Ecto neural progenitor cell (in vitro differentiated cells): ENCODE measurements around the gene KCNJ13.
"Not testable (repeated sequence)": the region's sequence is repeated elsewhere in the genome, so short reads cannot be mapped to it uniquely, and the experiment has no call there.

Source experiments
- DNase-seq: peaks from one replicate; pipeline ENCODE4 v3.0.0-alpha.2; 2018; ENCODE audit warnings: low spot score

KCNJ13 gene

GRCh38 chr2:232767866-232768265, 8.5 kb downstream of the KCNJ13 start:
- DNase-seq, result no peak

DNA sequence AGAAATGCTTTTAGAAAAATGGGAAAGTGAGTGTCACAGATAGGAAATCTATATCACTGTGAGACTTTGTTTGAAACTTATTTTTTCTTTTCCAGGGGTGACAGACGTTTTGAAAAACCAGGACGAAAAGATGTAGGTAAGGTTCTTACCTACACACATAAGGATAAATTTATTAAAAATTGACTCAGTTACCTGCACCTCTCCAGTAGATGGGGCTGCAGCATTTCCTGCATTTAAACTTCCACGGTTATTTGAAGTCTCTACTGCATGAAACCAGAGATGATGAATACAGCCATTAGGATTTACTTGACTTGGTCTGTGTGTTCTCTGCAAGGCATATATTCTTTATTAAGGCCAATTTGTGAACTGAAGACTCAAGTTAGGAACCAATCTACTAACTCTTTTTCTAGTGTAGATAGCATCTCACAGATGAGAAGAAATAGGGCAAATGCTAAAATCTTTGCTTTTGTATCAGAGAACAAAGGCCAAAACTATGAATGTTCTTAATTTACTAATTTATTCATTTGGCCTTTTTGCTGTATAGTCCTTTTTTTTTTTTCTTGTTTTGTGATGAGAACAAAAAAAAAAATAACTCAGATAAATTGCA, 15.0 kb downstream of the KCNJ13 start:
- DNase-seq, result no peak

GRCh38 chr2:232757905-232758304, 18.5 kb downstream of the KCNJ13 start:
- DNase-seq, result no peak

- DNase-seq, result no peak
These were observed 26.2 kb downstream of the KCNJ13 start for GRCh38 chr2:232750135-232750671.

DNA sequence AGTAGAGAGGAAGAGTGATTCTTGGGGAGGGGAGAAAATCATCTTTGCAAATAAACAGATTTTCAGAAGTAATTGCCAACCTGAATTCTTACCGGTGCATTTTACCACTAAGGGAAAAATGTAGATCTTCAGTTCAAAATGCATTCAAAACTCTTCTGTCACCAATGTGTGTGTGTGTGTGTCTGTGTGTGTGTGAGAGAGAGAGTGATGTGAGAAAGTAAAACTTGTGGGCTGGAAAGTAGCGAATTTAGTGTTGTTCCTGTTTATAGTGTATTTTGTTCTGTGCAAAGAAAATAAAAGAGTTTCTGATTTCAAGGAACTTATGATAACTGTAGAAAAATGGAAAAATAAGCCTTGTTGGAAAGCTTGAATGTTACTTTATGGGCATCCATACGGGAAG, 27.0 kb downstream of the KCNJ13 start:
- DNase-seq, result no peak

DNA sequence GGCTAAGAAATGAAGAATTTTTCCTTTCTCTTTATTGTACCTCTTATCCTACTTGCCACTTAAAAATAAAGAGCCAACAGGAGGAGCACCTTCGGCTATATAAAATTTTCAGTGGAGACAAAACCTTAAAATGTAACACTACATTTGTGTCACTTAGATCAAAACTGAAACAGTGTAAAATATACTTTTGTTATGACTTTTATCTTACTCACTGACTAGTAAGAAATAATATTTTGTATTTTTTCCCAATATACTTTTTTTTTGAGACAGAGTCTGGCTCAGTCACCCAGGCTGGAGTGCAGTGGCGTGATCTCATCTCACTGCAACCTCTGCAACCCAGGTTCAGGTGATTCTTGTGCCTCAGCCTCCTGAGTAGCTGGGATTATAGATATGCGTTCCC, 28.3 kb downstream of the KCNJ13 start:
- DNase-seq, result no peak

- no peak for DNase-seq
These were observed 31.4 kb downstream of the KCNJ13 start for GRCh38 chr2:232744963-232745362.

DNA sequence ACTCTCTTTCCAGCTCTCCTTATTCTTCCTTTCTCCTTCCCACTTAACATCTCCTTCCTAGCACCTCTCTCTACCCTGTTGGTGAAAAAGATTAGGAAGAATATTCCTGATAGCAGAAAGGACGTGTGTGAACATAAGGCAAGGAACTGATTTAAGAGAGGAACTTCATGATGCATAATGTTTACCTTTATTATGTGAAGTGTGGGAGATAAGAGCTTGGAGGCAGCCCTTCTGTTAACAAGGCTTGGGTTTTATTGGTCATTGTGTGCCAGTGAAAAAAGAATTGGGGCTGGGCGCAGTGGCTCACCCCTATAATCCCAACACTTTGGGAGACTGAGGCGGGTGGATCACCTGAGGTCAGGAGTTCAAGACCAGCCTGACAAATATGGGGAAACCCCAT, 34.4 kb downstream of the KCNJ13 start:
- no peak for DNase-seq

DNA sequence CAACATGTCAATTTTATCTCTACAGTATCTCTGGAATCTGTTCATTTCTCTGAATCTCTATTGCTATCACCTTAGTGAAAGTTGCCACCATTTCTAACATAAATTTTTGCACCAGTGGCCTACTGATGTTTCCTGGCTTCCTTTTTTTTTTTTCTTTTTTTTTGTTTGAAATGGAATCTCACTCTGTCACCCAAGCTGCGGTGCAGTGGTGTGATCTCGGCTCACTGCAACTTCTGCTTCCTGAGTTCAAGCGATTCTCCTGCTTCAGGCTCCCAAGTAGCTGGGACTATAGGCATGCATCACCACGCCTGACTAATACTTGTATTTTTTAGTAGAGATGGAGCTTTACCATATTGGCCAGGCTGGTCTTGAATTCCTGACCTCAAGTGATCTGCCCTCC, 35.1 kb downstream of the KCNJ13 start:
- DNase-seq, result no peak

GRCh38 chr2:232731470-232731869, 44.9 kb downstream of the KCNJ13 start:
- DNase-seq, result no peak

DNA sequence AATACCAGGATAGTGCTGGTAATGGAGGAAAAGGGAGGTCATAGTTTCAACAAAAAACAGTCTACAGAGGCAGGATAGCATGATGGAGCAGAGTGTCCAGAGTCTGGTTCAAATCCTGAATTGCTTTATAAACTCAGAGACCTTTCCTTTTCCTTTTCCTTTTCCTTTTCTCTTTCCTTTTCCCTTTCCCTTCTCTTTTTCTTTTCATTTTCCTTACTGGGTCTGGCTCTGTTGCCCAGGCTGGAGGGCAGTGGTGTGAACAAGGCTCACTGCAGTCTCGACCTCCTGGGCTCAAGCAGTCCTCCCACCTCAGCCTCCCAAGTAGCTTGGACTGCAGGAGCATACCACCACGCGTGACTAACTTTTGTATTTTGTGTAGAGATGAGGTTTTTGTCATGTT, 47.6 kb downstream of the KCNJ13 start:
- DNase-seq, result no peak

- DNase-seq, result no peak
These were observed 53.3 kb downstream of the KCNJ13 start for GRCh38 chr2:232723027-232723426.

DNA sequence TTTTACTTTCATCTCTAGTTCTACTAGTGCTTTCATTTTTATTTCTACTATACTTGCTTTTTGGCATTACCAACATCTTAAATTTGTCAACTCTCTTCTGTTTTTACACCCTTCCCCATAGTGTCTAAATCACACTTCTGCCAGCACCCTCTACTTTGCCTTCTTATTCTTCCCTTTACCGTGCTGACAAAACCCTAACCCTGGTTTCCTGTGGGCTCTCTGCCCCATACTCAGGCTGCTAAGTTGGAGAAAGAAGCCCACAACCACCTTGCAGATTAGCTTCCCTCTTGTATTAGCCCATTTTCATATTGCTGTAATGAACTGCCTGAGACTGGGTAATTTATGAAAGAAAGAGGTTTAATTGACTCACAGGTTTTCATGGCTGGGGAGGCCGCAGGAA, 54.5 kb downstream of the KCNJ13 start:
- no peak for DNase-seq

- DNase-seq, result no peak
These were observed 55.1 kb downstream of the KCNJ13 start for GRCh38 chr2:232721261-232721660.

GRCh38 chr2:232720056-232720455, 56.3 kb downstream of the KCNJ13 start:
- not testable (repeated sequence) for DNase-seq
